ENCODE measurements around the gene KCNG4. TPM values are rescaled to one million over a fixed set of nuclear protein-coding genes. Genes with fewer than 3 reads are reported as not detected.

Gene KCNG4, protein sequence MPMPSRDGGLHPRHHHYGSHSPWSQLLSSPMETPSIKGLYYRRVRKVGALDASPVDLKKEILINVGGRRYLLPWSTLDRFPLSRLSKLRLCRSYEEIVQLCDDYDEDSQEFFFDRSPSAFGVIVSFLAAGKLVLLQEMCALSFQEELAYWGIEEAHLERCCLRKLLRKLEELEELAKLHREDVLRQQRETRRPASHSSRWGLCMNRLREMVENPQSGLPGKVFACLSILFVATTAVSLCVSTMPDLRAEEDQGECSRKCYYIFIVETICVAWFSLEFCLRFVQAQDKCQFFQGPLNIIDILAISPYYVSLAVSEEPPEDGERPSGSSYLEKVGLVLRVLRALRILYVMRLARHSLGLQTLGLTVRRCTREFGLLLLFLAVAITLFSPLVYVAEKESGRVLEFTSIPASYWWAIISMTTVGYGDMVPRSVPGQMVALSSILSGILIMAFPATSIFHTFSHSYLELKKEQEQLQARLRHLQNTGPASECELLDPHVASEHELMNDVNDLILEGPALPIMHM
- total RNA-seq (not detected), polyA plus RNA-seq (ENCODE audit: insufficient read length in 6 of 6) (under 1 TPM in 5 of 6 donors, not detected in 1; 0.03 to 0.06 (median 0.04) TPM)
- long read RNA-seq, donor 1, result 0 reads
- long read RNA-seq, donor 2, result 0 reads
- long read RNA-seq, donor 3, result 0 reads
- long read RNA-seq, donor 4, result 0 reads
- long read RNA-seq, donor 5, result 0 reads
- long read RNA-seq, donor 6, result 0 reads
- long read RNA-seq, donor 7, result 0 reads
- long read RNA-seq, donor 8, result 0 reads
- long read RNA-seq, donor 9, result 0 reads
- long read RNA-seq, donor 10, result 0 reads
- long read RNA-seq, donor 11, result 0 reads
- long read RNA-seq, donor 12, result 0 reads

DNA sequence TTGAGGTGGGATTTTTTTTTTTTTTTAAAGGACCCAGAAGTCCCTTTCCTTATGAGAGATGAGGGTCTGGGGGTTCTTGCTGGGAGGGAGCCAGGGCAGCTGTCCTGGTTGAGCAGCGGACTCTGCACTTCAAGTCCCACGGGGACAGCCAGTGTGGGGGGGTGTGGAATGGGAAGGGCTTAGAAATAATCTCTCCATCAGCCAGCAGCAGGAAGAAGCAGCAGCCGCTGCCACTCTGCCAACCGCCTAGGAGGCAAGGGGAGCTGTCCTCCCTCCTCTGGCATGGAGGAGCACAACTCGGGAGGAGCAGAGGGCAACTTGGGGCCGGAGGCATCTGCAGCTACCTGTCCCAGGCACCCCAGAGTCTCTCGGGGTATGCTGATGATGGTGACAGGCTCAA is at the start of gene KCNG4:
Gene KCNG4 (minus strand): TSS at position 104 of the 400 bp plus-strand sequence. CDS start 2,527 bp downstream, outside the sequence.
- Histone ChIP-seq H3K36me3 (no peaks in the 10 kb centered on the region), H3K4me1 (peaks cover 0 to 6% of the 10 kb centered on the region in 2 donors), H3K9me3 (no peaks in the 10 kb centered on the region), H3K27me3 (peaks cover 0 to 34% of the 10 kb centered on the region in 2 donors), H3K4me3 (no peak within 1 kb of the TSS), H3K27ac (no peak within 1 kb of the TSS)
- TF ChIP-seq, protein P1, sequence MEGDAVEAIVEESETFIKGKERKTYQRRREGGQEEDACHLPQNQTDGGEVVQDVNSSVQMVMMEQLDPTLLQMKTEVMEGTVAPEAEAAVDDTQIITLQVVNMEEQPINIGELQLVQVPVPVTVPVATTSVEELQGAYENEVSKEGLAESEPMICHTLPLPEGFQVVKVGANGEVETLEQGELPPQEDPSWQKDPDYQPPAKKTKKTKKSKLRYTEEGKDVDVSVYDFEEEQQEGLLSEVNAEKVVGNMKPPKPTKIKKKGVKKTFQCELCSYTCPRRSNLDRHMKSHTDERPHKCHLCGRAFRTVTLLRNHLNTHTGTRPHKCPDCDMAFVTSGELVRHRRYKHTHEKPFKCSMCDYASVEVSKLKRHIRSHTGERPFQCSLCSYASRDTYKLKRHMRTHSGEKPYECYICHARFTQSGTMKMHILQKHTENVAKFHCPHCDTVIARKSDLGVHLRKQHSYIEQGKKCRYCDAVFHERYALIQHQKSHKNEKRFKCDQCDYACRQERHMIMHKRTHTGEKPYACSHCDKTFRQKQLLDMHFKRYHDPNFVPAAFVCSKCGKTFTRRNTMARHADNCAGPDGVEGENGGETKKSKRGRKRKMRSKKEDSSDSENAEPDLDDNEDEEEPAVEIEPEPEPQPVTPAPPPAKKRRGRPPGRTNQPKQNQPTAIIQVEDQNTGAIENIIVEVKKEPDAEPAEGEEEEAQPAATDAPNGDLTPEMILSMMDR (IDR thresholded peaks at IDR 0.05), result no peak
- intact Hi-C loops (cut with DNase I), result no loop called here
- DNase-seq (no peak), ATAC-seq (no peak)

GRCh38 chr16:84288902-84289301 is 49.1 kb upstream of the KCNG4 start:
- H3K4me1 ChIP-seq, result peaks cover 9 to 27% of the 10 kb centered on the region in 2 donors
- H3K9me3 ChIP-seq, result no peaks in the 10 kb centered on the region
- H3K27ac ChIP-seq, result no peak overlapping the region
- ATAC-seq (no peak), DNase-seq (peak in 1 of 4 donors; percentile 2)
- intact Hi-C loops (cut with DNase I), result no loop called here
- H3K27me3 ChIP-seq, result no peaks in the 10 kb centered on the region
- no peaks in the 10 kb centered on the region for H3K36me3 ChIP-seq
- no peak overlapping the region for H3K4me3 ChIP-seq
- TF ChIP-seq, protein P1 (IDR thresholded peaks at IDR 0.05), result no peak

DNA sequence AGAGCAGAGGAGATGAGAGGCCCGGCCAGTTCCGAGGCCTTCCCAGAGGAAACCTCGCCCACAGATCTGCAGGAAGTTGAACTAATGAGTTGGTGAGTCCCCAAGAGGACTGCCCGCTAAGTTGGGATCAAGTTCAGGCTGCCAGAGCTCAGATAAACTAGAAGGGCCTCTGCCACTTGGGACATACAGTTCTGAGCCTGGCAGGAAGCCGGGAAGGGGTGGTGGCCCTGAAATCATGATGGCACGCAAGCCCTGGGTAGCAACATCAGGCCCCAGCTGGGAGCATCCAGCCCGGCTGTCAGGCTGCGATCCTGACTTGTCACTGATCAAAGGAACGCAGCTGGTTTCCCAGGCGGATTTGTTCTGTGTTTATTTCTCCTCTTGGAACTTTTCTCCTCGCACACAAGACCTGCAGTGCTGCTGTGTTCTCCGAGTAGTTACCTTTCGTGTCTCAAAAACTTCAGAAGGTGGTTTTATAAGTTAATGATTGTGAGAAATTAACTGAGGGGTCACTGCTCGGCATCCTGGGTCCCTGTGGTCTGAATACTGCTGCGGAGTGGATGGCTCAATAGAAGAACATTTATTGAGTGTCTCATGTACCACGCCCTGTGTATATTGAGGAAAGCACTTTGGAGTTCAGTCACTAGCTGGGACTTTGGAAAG is 46.9 kb upstream of the KCNG4 start:
- TF ChIP-seq, protein P1 (IDR thresholded peaks at IDR 0.05), result no peak
- Histone ChIP-seq H3K27me3 (no peaks in the 10 kb centered on the region), H3K4me3 (no peak overlapping the region), H3K9me3 (no peaks in the 10 kb centered on the region), H3K27ac (peak overlapping the region; percentile 42 to 54), H3K4me1 (peaks cover 12 to 16% of the 10 kb centered on the region in 2 donors), H3K36me3 (no peaks in the 10 kb centered on the region)
- DNase-seq (peak in 2 of 4 donors; percentile 59 to 73), ATAC-seq (no peak)
- intact Hi-C loops (cut with DNase I), result no loop called here

GRCh38 chr16:84284154-84284722 is 44.4 kb upstream of the KCNG4 start:
- H3K27ac ChIP-seq, result peak overlapping the region in 1 of 2 donors; percentile 45
- peak; percentile 84 for ATAC-seq
- intact Hi-C loops (cut with DNase I), result no loop called here
- no peaks in the 10 kb centered on the region for H3K9me3 ChIP-seq
- TF ChIP-seq, protein P1 (IDR thresholded peaks at IDR 0.05), result no peak
- DNase-seq, result peak in 1 of 4 donors; percentile 54
- H3K36me3 ChIP-seq, result no peaks in the 10 kb centered on the region
- H3K27me3 ChIP-seq, result no peaks in the 10 kb centered on the region
- H3K4me1 ChIP-seq, result peaks cover 12 to 16% of the 10 kb centered on the region in 2 donors
- no peak overlapping the region for H3K4me3 ChIP-seq
